HEK293T (cell line): ENCODE results near the gene UBA7.
"Not testable (repeated sequence)": the region's sequence is repeated elsewhere in the genome, so short reads cannot be mapped to it uniquely, and the experiment has no call there.

ENCODE experiments used
- CTCF ChIA-PET: fragments of 350-600 bp; formaldehyde crosslinking; extraction: SDS; loops from one replicate; lab custom pipeline; 2021; ENCODE audit warnings: antibody characterized with exemption, inconsistent platforms; lab: Yijun Ruan, JAX
- POLR2A ChIA-PET: fragments of 350-600 bp; formaldehyde crosslinking; extraction: SDS; loops from one replicate; lab custom pipeline; 2020; ENCODE audit warnings: antibody characterized with exemption, inconsistent platforms; lab: Yijun Ruan, JAX
- DNase-seq: peaks from one replicate; pipeline ENCODE4 v3.0.0; 2012; ENCODE audit warnings: mixed read lengths; ENCODE audit errors: extremely low spot score
- ARNT ChIP-seq: fragments of 450-650 bp; IDR thresholded peaks from 2 replicates; pipeline ENCODE4 v1.6.1; 2017; ENCODE audit warnings: mild to moderate bottlenecking
- BHLHE40 ChIP-seq: fragments of 450-650 bp; IDR thresholded peaks from 2 replicates; pipeline ENCODE4 v1.6.1; 2016; ENCODE audit warnings: mild to moderate bottlenecking, moderate library complexity, borderline replicate concordance
- CTBP1 ChIP-seq: fragments of 450-650 bp; IDR thresholded peaks from 2 replicates; pipeline ENCODE4 v1.6.1; 2016; ENCODE audit warnings: borderline replicate concordance
- ELF4 ChIP-seq: fragments of 450-650 bp; IDR thresholded peaks from 2 replicates; pipeline ENCODE4 v1.6.1; 2017; ENCODE audit warnings: antibody characterized with exemption
- FOXA1 ChIP-seq: fragments of 450-650 bp; IDR thresholded peaks from 2 replicates; pipeline ENCODE4 v1.6.1; 2016; ENCODE audit warnings: mild to moderate bottlenecking
- FOXK2 ChIP-seq: fragments of 450-650 bp; IDR thresholded peaks from 2 replicates; pipeline ENCODE4 v1.6.1; 2016; ENCODE audit warnings: mild to moderate bottlenecking
- FOXM1 ChIP-seq: fragments of 450-650 bp; IDR thresholded peaks from 2 replicates; pipeline ENCODE4 v1.6.1; 2017; ENCODE audit warnings: mild to moderate bottlenecking, borderline replicate concordance
- HDGF ChIP-seq: fragments of 450-650 bp; IDR thresholded peaks from 2 replicates; pipeline ENCODE4 v1.6.1; 2017; ENCODE audit warnings: antibody characterized with exemption, borderline replicate concordance
- L3MBTL2 ChIP-seq: fragments of 450-650 bp; conservative IDR thresholded peaks from 2 replicates; pipeline ENCODE4 v1.6.1; 2016; ENCODE audit warnings: mild to moderate bottlenecking
- LEF1 ChIP-seq: fragments of 450-650 bp; IDR thresholded peaks from 2 replicates; pipeline ENCODE4 v1.6.1; 2017; ENCODE audit warnings: mild to moderate bottlenecking, borderline replicate concordance
- NFRKB ChIP-seq: fragments of 450-650 bp; IDR thresholded peaks from 2 replicates; pipeline ENCODE4 v1.6.1; 2016; ENCODE audit warnings: mild to moderate bottlenecking, moderate library complexity
- SP1 ChIP-seq: fragments of 450-650 bp; IDR thresholded peaks from 2 replicates; pipeline ENCODE4 v1.6.1; 2017
- SUZ12 ChIP-seq: fragments of 450-650 bp; IDR thresholded peaks from 2 replicates; pipeline ENCODE4 v1.6.1; 2016; ENCODE audit warnings: mild to moderate bottlenecking
- TARDBP ChIP-seq: fragments of 450-650 bp; IDR thresholded peaks from 2 replicates; pipeline ENCODE4 v1.6.1; 2016
- ZNF384 ChIP-seq: fragments of 450-650 bp; IDR thresholded peaks from 2 replicates; pipeline ENCODE4 v1.6.1; 2016
- TF ChIP-seq, protein P1 (sequence below): fragments of 450-650 bp; IDR thresholded peaks from 2 replicates; pipeline ENCODE4 v1.6.1; 2016

UBA7 gene

DNA sequence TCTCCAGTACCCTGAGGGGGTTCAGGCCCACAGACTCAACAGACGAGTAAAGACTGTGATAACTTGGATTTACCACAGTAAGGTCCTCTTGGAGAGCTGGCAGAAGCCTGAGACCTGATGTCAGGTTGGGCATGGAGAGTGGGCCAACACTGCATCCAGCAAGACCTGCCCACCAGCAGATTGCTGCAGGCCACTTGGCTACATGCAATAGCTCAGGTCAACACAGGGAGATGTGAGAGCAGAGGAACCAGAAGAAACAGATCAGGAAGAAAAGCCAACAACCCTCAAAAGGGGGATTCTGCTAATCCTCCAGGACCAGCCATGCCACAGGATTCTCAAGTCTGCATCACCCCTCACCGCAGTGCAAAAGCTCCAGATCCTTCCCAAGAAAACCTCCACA is 25.7 kb downstream of the UBA7 start:
- CTCF ChIA-PET: no interaction called here
- no peak for DNase-seq
- POLR2A ChIA-PET: interaction anchor here (0.9 to 1.2 kb wide), 2 partner anchors 11 to 14 kb away, joined by 3 to 4 read pairs; partner anchors contain the start of gene CDHR4
- no peak for TF ChIP-seq CTBP1
- TF ChIP-seq FOXM1: no peak
- TF ChIP-seq HDGF: no peak
- TF ChIP-seq NFRKB: no peak
- no peak for TF ChIP-seq FOXA1
- no peak for TF ChIP-seq ZNF384
- no peak for TF ChIP-seq BHLHE40
- TF ChIP-seq FOXK2: no peak
- no peak for TF ChIP-seq SP1
- no peak for TF ChIP-seq ARNT
- no peak for TF ChIP-seq L3MBTL2
- no peak for TF ChIP-seq TARDBP
- TF ChIP-seq ELF4: no peak
- no peak for TF ChIP-seq SUZ12
- no peak for TF ChIP-seq LEF1
- TF ChIP-seq, protein P1, sequence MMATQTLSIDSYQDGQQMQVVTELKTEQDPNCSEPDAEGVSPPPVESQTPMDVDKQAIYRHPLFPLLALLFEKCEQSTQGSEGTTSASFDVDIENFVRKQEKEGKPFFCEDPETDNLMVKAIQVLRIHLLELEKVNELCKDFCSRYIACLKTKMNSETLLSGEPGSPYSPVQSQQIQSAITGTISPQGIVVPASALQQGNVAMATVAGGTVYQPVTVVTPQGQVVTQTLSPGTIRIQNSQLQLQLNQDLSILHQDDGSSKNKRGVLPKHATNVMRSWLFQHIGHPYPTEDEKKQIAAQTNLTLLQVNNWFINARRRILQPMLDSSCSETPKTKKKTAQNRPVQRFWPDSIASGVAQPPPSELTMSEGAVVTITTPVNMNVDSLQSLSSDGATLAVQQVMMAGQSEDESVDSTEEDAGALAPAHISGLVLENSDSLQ: no peak

DNA sequence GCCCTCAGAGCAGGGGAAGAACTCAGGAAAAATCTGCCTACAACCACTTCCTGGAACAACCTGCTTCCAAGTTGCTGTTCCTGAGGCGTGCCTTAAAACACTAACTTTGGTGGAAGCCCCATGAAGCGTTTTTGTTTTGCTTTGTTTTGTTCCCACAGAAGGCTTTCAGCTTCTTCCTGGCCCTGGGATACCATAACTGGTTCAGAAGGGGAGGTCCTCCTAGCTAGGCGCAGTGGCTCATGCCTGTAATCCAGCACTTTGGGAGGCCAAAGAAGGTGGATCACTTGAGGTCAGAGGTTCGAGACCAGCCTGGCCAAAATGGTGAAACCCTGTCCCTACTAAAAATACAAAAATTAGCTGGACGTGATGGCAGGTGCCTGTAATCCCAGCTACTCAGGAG is 26.2 kb downstream of the UBA7 start:
- TF ChIP-seq LEF1 (no peak), HDGF (no peak), ARNT (no peak), SP1 (no peak), FOXM1 (no peak), L3MBTL2 (no peak)
- ChIA-PET CTCF (no interaction called here), POLR2A (interaction anchor here (0.9 to 1.4 kb wide), 3 partner anchors 12 to 18 kb away, joined by 3 to 7 read pairs (median 4); partner anchors contain the start of gene CDHR4)
- DNase-seq: no peak

DNA sequence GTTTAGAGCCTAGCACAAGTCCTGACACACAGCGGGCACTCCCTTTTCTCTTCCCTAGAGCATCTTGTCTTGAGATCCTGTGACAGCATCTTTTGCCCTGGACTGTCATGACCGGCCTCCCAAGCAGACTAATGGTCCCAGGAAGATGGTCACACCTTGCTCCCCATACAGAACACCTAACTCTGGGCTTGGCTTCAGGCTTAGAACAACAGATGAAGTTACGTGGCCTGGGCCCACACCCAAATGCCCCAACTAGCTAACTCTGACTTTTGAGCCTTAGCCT is 26.6 kb downstream of the UBA7 start:
- no peak for DNase-seq
- TF ChIP-seq NFRKB: no peak
- TF ChIP-seq, protein P1: no peak
- TF ChIP-seq SP1: no peak
- no peak for TF ChIP-seq ARNT
- no peak for TF ChIP-seq CTBP1
- no peak for TF ChIP-seq LEF1
- no peak for TF ChIP-seq HDGF
- TF ChIP-seq FOXK2: no peak
- no peak for TF ChIP-seq SUZ12
- no peak for TF ChIP-seq L3MBTL2
- no peak for TF ChIP-seq BHLHE40
- TF ChIP-seq ELF4: no peak
- no peak for TF ChIP-seq TARDBP
- TF ChIP-seq FOXA1: no peak
- ChIA-PET POLR2A (interaction anchor here (1.2 to 1.4 kb wide), 2 partner anchors 18 to 63 kb away, joined by 3 to 7 read pairs; partner anchors contain the start of gene GMPPB), CTCF (no interaction called here)

DNA sequence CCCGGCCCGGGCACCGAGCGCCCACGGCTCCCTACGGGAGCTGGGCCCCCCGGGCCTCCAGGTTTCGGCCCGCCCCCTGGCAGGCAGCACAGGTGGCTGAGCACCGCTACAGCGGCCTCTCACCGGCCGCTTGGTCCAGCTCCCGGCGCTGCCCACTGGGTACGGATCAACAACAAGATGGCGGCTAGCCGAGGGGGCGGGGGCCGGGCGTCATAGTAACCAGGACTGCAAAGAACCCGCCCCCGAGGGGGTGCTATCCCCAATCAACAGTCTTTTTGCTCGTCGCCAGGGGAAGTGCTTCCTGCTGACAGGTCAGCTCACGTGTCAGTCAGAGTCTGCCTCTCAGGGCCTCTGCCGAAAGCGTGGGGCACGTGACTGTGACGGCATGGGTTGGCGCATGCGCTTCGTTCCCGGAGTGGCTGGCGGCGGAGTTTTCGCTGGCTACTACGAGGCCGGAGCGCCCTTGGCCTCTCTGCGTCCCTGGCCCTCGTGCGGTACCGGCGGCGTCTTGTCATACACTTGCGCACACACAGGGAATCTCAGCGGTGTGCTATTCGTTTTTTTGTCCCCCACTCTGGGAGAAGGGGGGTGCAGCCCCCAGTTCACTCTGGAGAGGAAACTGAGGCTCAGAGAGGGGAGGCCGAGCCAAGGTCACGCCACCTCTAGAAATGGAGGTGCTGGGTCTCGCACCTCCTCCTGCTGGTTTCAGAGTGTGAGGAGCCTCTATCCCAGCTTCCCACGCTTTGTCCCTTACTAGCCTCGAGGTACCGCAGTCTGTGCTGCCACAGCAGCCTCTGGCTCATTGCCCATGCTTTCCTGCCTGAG is 27.2 kb downstream of the UBA7 start, which contains the start of gene IP6K1:
Gene IP6K1 (minus strand): TSS at position 186 of the 825 bp plus-strand sequence. CDS start 38,502 bp downstream, outside the sequence.
- ChIA-PET POLR2A (interaction anchor here (0.5 to 1.6 kb wide), 16 partner anchors 9 to 509 kb away, joined by 3 to 18 read pairs (median 4); partner anchors contain the start of genes CDHR4, GMPPB, INKA1 and MON1A), CTCF (no interaction called here)
- peak; percentile 100 for DNase-seq
- TF ChIP-seq CTBP1: no peak
- peak; percentile 57; the same call in 1 of the 2 replicates for TF ChIP-seq HDGF
- TF ChIP-seq LEF1: no peak
- TF ChIP-seq, protein P1: peak; percentile 100
- no peak for TF ChIP-seq ARNT
- TF ChIP-seq SUZ12: no peak
- TF ChIP-seq SP1: no peak
- no peak for TF ChIP-seq FOXM1
- no peak for TF ChIP-seq FOXK2
- TF ChIP-seq TARDBP: no peak
- TF ChIP-seq L3MBTL2: peak; percentile 98
- TF ChIP-seq FOXA1: no peak
- TF ChIP-seq ELF4: peak; percentile 63; the same call in 1 of the 2 replicates
- TF ChIP-seq ZNF384: no peak
- TF ChIP-seq NFRKB: no peak

DNA sequence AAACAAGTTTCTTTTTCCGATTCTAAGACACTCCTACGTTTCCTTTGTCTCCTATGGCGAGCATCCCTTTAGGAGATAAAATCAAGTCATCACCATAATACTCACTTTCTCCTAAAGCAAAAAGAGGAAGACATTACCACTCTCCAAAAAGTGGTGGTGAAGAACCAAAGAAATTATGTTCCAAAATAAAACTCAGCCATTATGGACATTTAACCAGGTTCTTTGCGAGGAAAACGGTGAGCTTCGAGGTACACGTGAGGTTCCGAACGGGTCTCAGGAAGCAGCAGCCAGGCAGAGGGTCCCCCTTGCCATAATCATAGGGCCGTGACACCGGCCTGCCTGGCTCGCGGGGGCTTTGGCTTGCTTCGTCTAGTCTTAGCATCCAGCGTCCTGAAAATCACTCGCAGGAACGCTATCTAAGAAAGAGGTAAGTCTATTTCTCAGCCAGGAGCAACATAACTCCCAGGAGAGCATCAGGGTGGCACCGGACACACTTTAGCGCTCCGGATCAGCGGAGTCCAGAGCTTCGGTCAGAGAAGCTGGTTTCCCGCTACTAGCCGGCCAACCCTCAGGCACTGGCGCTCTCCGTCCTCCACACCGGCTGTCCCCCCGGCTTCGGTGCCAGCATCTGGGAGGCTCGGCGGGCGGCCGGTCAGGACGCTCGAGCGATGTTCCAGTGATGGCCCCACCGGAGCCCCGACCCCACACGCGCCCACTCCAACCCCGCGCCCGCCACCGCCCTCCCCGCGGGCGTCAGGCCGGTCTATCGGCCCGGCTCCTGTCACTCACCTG is 28.0 kb downstream of the UBA7 start:
- ChIA-PET CTCF (no interaction called here), POLR2A (interaction anchor here (0.5 to 1.6 kb wide), 14 partner anchors 10 to 154 kb away, joined by 3 to 18 read pairs (median 5); partner anchors contain the start of genes CDHR4, GMPPB, INKA1 and MON1A)
- no peak for DNase-seq
- no peak for TF ChIP-seq BHLHE40
- peak; percentile 64 for TF ChIP-seq L3MBTL2

DNA sequence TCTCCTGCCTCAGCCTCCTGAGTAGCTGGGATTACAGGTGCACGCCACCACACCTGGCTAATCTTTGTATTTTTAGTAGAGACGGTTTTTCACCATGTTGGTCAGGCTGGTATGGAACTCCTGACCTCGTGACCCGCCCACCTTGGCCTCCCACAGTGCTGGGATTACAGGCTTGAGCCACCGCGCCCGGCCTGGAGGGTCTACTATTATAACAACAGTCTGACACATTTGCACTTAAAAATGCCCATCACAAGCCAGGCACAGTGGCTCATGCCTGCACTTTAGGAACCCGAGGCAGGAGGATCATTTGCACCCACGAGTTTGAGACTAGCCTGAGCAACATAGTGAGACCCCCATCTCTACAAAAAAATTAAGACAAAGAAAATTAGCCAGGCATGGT is 31.5 kb downstream of the UBA7 start:
- CTCF ChIA-PET, DNase-seq: not testable (repeated sequence)
- POLR2A ChIA-PET: interaction anchor here (0.7 kb wide), 1 partner anchor 413 kb away, joined by 4 read pairs; no protein-coding TSS in a partner anchor
